Astrocyte of the spinal cord (primary cell): ENCODE results near the gene DOCK7.

Source experiments
- DNase-seq: peaks from one replicate; pipeline ENCODE4 v3.0.0; 2011; ENCODE audit warnings: low read depth, low spot score
- H3K4me3 ChIP-seq: 2 replicates; pipeline ENCODE4 v1.5.1; 2011; ENCODE audit warnings: low read depth, mild to moderate bottlenecking, low read length, moderate library complexity
- CTCF ChIP-seq: IDR thresholded peaks from 2 replicates; pipeline ENCODE4 v1.5.1; 2012; ENCODE audit warnings: low read depth, mild to moderate bottlenecking, low read length, inconsistent platforms
- in situ Hi-C: cut with HindIII; loops from 2 replicates; pipeline ENCODE4 v1.10.0; 2017; ENCODE audit warnings: low sequenced_read_pairs

Gene DOCK7

GRCh38 chr1:62448221-62448933 is 239.8 kb downstream of the DOCK7 start:
- no peak for DNase-seq
- TF ChIP-seq CTCF, result no peak
- H3K4me3 ChIP-seq, result no peak overlapping the region
- in situ Hi-C loops, result no loop called here

GRCh38 chr1:62444701-62445100 is 243.5 kb downstream of the DOCK7 start:
- H3K4me3 ChIP-seq, result no peak overlapping the region
- no peak for DNase-seq
- no peak for TF ChIP-seq CTCF
- in situ Hi-C loops, result no loop called here

- no peak for TF ChIP-seq CTCF
- H3K4me3 ChIP-seq, result no peak overlapping the region
- no peak for DNase-seq
- in situ Hi-C loops, result no loop called here
Measured at GRCh38 chr1:62439652-62440371, 248.4 kb downstream of the DOCK7 start.

- peak overlapping the region; percentile 92 for H3K4me3 ChIP-seq
- no peak for TF ChIP-seq CTCF
- peak; percentile 15 for DNase-seq
- in situ Hi-C loops, result no loop called here
Measured at GRCh38 chr1:62438163-62438562, 250.0 kb downstream of the DOCK7 start.

- H3K4me3 ChIP-seq, result peak overlapping the region; percentile 92
- in situ Hi-C loops, result no loop called here
- no peak for TF ChIP-seq CTCF
- DNase-seq, result peak; percentile 19
Measured at GRCh38 chr1:62437273-62437940, 250.8 kb downstream of the DOCK7 start.

- in situ Hi-C loops, result no loop called here
- peak within 1 kb of the TSS; percentile 92 for H3K4me3 ChIP-seq
- DNase-seq, result peak; percentile 100
- TF ChIP-seq CTCF, result no peak
Measured at GRCh38 chr1:62436466-62437272, 251.5 kb downstream of the DOCK7 start, which contains the start of gene USP1. Gene USP1 (plus strand): TSS chr1:62437049. CDS start chr1:62439868, 2,819 bp downstream.
